ENCODE measurements around the gene QRICH2. TPM values are rescaled to one million over a fixed set of nuclear protein-coding genes. Genes with fewer than 3 reads are reported as not detected.
A peak's percentile ranks its signal among the peaks of the same experiment; 100 is the strongest.

Gene QRICH2
- total and polyA plus RNA-seq, 10 of the 15 experiments (the other 5 are each of a cell fraction or from before 2014, with no cell fraction given), result 0.04 to 0.72 (median 0.25) TPM

GRCh38 chr17:76353599-76354316 is 45.7 kb upstream of the QRICH2 start, which contains the start of gene PRPSAP1 (continued):
- TF ChIP-seq, protein P1, sequence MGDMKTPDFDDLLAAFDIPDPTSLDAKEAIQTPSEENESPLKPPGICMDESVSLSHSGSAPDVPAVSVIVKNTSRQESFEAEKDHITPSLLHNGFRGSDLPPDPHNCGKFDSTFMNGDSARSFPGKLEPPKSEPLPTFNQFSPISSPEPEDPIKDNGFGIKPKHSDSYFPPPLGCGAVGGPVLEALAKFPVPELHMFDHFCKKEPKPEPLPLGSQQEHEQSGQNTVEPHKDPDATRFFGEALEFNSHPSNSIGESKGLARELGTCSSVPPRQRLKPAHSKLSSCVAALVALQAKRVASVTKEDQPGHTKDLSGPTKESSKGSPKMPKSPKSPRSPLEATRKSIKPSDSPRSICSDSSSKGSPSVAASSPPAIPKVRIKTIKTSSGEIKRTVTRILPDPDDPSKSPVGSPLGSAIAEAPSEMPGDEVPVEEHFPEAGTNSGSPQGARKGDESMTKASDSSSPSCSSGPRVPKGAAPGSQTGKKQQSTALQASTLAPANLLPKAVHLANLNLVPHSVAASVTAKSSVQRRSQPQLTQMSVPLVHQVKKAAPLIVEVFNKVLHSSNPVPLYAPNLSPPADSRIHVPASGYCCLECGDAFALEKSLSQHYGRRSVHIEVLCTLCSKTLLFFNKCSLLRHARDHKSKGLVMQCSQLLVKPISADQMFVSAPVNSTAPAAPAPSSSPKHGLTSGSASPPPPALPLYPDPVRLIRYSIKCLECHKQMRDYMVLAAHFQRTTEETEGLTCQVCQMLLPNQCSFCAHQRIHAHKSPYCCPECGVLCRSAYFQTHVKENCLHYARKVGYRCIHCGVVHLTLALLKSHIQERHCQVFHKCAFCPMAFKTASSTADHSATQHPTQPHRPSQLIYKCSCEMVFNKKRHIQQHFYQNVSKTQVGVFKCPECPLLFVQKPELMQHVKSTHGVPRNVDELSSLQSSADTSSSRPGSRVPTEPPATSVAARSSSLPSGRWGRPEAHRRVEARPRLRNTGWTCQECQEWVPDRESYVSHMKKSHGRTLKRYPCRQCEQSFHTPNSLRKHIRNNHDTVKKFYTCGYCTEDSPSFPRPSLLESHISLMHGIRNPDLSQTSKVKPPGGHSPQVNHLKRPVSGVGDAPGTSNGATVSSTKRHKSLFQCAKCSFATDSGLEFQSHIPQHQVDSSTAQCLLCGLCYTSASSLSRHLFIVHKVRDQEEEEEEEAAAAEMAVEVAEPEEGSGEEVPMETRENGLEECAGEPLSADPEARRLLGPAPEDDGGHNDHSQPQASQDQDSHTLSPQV (IDR thresholded peaks at IDR 0.05), result no peak
- no peak for TF ChIP-seq FOXM1 (IDR thresholded peaks at IDR 0.05; ENCODE audit: low read depth, low read length)
- TF ChIP-seq KLF5 (IDR thresholded peaks at IDR 0.05; ENCODE audit: partially characterized antibody), result peak; percentile 54

- Histone ChIP-seq H3K4me2 (ENCODE audit: control insufficient read depth, insufficient read depth) (peak overlapping the region; percentile 83), H3K27ac (ENCODE audit: control insufficient read depth, insufficient read depth) (peak overlapping the region; percentile 91), H4K20me1 (ENCODE audit: control insufficient read depth, insufficient read depth) (no peaks in the 10 kb centered on the region), H3K27me3 (replicated peaks in 1 of 2; ENCODE audit: control insufficient read depth in 2 of 2, insufficient read depth in 2 of 2, low read length in 1 of 2) (no peaks in the 10 kb centered on the region), H3K79me2 (ENCODE audit: control insufficient read depth, insufficient read depth, low read length) (peaks cover 7% of the 10 kb centered on the region), H3K9me3 (replicated peaks; ENCODE audit: control insufficient read depth, insufficient read depth, low read length) (no peaks in the 10 kb centered on the region), H3K4me3 (peak overlapping the region; percentile 66), H3K36me3 (ENCODE audit: control insufficient read depth in 2 of 2, insufficient read depth in 2 of 2, low read length in 1 of 2) (peaks cover 0 to 3% of the 10 kb centered on the region in 2 experiments; a peak in 1 of 4 replicates), H3K4me1 (ENCODE audit: control insufficient read depth, insufficient read depth, low read length) (peaks cover 13% of the 10 kb centered on the region), H2AFZ (ENCODE audit: control insufficient read depth, low read depth, low read length) (peak overlapping the region; percentile 93), H3K9ac (ENCODE audit: control insufficient read depth, insufficient read depth, low read length) (peak overlapping the region; percentile 79)
- intact Hi-C loops (cut with micrococcal nuclease; ENCODE audit: unreplicated experiment) (loop anchor here (2.0 kb wide), 1 partner anchor 32 kb away; the partner anchor contains the start of gene SPHK1), in situ Hi-C loops (cut with MboI) (no loop called here)
- WGBS (ENCODE audit: insufficient coverage, insufficient replicate concordance, low lambda C conversion rate, missing lambda C conversion rate), result 2% methylated on average over 28 of the region's 51 CpGs
- DNase-seq (ENCODE audit: low read depth, low spot score) (no peak), FAIRE-seq (no peak), ATAC-seq (peak; percentile 45)
- ChIA-PET CTCF (interaction anchor here (0.7 to 3.4 kb wide), 10 partner anchors 9 to 156 kb away, joined by 3 to 23 read pairs (median 6); partner anchors contain the start of gene SPHK1), SMC1A (ENCODE audit: uncharacterized antibody, unreplicated experiment) (interaction anchor here (0.5 to 2.4 kb wide), 9 partner anchors 9 to 319 kb away, joined by 3 to 8 read pairs (median 4); no protein-coding TSS in a partner anchor), POLR2A (interaction anchor here (0.6 to 1.9 kb wide), 10 partner anchors 16 to 654 kb away, joined by 3 to 9 read pairs (median 4); partner anchors contain the start of genes SPHK1 and SRP68), RAD21 (ENCODE audit: unreplicated experiment) (interaction anchor here (0.5 to 1.7 kb wide), 5 partner anchors 32 to 90 kb away, joined by 3 to 8 read pairs (median 3); partner anchors contain the start of gene SPHK1)
- TF ChIP-seq CHD1 (IDR thresholded peaks at IDR 0.05; ENCODE audit: low read depth, low read length) (0 out of 2 replicates have a peak, but pooled peaks have one; percentile 32), MLLT1 (IDR thresholded peaks at IDR 0.05) (no peak)
- no TSS peak for BruUV-seq (replicated peaks)
Observed at GRCh38 chr17:76353004-76353598, 45.0 kb upstream of the QRICH2 start.
